SK-N-SH treated with all-trans-retinoic acid at 6 μM for 48 hours (cell line): Measurements from ENCODE around the gene ATG2A.

ENCODE experiments used
- CSDC2 ChIP-seq: fragments of 250-450 bp; sonication (Bioruptor Pico); IDR thresholded peaks from 2 replicates; pipeline ENCODE4 v1.5.0; 2020; ENCODE audit warnings: mild to moderate bottlenecking, moderate library complexity
- ZC3H10 ChIP-seq: fragments of 250-450 bp; sonication (Bioruptor Pico); IDR thresholded peaks from 2 replicates; pipeline ENCODE4 v1.5.1; 2021; ENCODE audit warnings: mild to moderate bottlenecking, moderate library complexity

DNA sequence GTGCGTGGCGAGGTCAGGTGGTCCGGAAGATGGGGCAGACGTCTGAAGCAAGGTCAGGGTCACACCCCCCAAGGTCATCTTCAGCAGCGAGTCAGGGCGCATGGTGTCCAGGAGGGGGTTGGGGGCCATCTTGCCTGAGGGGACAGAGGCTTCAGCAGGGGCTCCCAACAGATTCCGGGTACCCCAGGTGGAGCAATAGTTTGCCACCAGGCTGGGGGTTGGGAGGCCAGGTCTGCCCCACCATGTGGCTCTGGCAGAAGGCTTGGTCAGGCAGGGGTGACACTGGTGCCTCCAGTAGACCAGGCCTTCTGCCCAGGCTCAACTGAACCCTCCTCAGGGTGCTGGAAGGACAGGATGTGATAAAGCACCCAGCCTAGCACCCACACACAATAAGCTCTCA, 5.9 kb downstream of the ATG2A start:
- TF ChIP-seq CSDC2 (CRISPR knock-in tag) (no peak), ZC3H10 (CRISPR knock-in tag) (no peak)
